Aorta (tissue), 5 donors: ENCODE data around the gene ADGRE1. TPM values are rescaled to one million over a fixed set of nuclear protein-coding genes. Genes with fewer than 3 reads are reported as not detected.

Experiments used
- ATAC-seq: fragments of 200-7000 bp; cut with Tn5 transposase; one replicate; pipeline ENCODE4 v1.9.1; 2022; ENCODE audit warnings: moderate library complexity; ENCODE audit not compliant: low FRiP score
- DNase-seq, 2 donors: peaks; one replicate each; pipeline ENCODE4 v3.0.0-alpha.2; 2020
- H3K27ac ChIP-seq, 2 donors: one replicate each; pipeline ENCODE4 v1.5.1; 2013; ENCODE audit warnings: low read length in 2 of 2, mild to moderate bottlenecking in 2 of 2, moderate library complexity in 2 of 2, control low read depth in 1 of 2, inconsistent platforms in 1 of 2, low read depth in 1 of 2
- H3K27me3 ChIP-seq, 2 donors: one replicate each; pipeline ENCODE4 v1.6.1; 2013; ENCODE audit warnings: control low read depth in 1 of 2, low read length in 1 of 2, mild to moderate bottlenecking in 1 of 2, moderate library complexity in 1 of 2; ENCODE audit not compliant: insufficient read depth in 2 of 2, control insufficient read depth in 1 of 2
- H3K36me3 ChIP-seq, 2 donors: one replicate each; pipeline ENCODE4 v1.6.1; 2013; ENCODE audit warnings: control low read depth in 1 of 2, low read length in 1 of 2, mild to moderate bottlenecking in 1 of 2; ENCODE audit not compliant: insufficient read depth in 2 of 2, control insufficient read depth in 1 of 2
- H3K4me1 ChIP-seq, 2 donors: one replicate each; pipeline ENCODE4 v1.6.1; 2013; ENCODE audit warnings: low read length in 2 of 2, control low read depth in 1 of 2, mild to moderate bottlenecking in 1 of 2, moderate library complexity in 1 of 2; ENCODE audit not compliant: insufficient read depth in 2 of 2, control insufficient read depth in 1 of 2
- H3K4me3 ChIP-seq, 2 donors: one replicate each; pipeline ENCODE4 v1.5.1; 2013; ENCODE audit warnings: low read length in 2 of 2, control low read depth in 1 of 2, mild to moderate bottlenecking in 1 of 2
- H3K9me3 ChIP-seq: one replicate; pipeline ENCODE4 v1.6.1; 2013; ENCODE audit warnings: mild to moderate bottlenecking, low read length; ENCODE audit not compliant: control insufficient read depth
- WGBS, 2 donors: extraction: QIAGEN DNeasy Blood & Tissue Kit; methylation state at CpG; one replicate each; pipeline ENCODE4 v1.1.7; 2013; 5-methylcytosine and 5-hydroxymethylcytosine counted together
- intact Hi-C, 2 donors: fragments of 100-400 bp; cut with DNase I; formaldehyde crosslinking; loops; one replicate each; pipeline versions ENCODE4 v1.14.2 to v1.15.0; 2022
- polyA plus RNA-seq, 2 donors: library from polyadenylated mRNA; stranded (reverse); fragments of 200-250 nt; gene quantifications; one replicate each; pipeline ENCODE4 v1.2.3, GENCODE V29; 2013
- total RNA-seq, 2 donors: library from RNA; stranded (reverse); fragmentation: NEBNext Ultra II Directional; extraction: Animal tissue kit (Norgen Biotek cat#: 25700); gene quantifications; one replicate each; pipeline ENCODE4 v1.2.1, GENCODE V29; 2021
- donor health status: healthy with polysubstance abuse.
- donor health status: Bipolar disorder and iron deficiency.
- donor health status: DM: no; HTN: no; CAD: no.
- donor health status: DM: no; HTN: no; CAD: no.
- donor health status: DM: yes; HTN: yes; CAD: no.

The ADGRE1 gene
- total and polyA plus RNA-seq, 4 donors = 0.08 to 1.6 (median 0.46) TPM

DNA sequence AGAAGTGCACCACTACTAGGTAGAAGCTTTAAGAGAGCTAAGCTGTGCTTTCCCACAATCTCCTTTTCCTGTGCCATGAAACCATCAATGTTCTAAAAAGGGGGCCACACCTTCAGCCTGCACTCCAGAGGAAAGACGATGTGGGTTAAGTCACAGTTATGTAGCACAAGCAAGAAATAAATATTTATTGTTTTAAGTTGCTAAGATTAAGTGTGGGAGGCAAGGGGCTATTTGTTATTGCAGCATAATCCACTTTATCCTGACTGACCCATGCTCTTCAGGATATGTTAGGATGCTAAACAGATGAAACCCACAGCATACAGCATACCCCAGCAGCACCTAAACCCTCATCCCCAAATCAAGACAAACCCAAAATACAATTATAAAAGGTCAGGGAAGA lies 69.2 kb downstream of the ADGRE1 start:
- H3K36me3 ChIP-seq = no peaks in the 10 kb centered on the region
- H3K27ac ChIP-seq = no peak overlapping the region
- H3K9me3 ChIP-seq = peaks cover 5% of the 10 kb centered on the region
- intact Hi-C loops = no loop called here
- 54 to 71% methylated on average over 1 of the region's 1 CpG for WGBS, 2 donors
- no peak for DNase-seq
- H3K4me1 ChIP-seq = no peaks in the 10 kb centered on the region
- no peaks in the 10 kb centered on the region for H3K27me3 ChIP-seq
- H3K4me3 ChIP-seq = no peak overlapping the region
- ATAC-seq = no peak

DNA sequence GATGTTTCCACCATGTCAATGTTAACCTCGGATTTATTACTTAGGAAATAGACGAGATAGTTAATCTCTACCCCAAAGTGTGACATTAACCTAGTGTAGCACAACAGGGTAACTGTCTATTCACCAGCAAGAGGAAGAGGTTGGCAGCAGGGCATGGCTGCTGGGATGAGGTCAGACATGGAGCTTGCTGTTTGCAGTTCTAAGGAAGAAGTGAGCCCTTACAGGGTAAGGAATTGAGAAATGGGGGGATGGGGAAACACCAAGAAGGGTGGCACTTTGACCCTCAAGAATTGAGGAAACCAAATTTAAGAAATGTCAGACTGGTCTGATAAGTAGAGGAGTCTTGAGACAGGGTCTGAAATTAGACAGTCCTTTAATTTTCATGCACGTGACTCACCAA lies 71.4 kb downstream of the ADGRE1 start:
- intact Hi-C loops = no loop called here
- no peaks in the 10 kb centered on the region for H3K36me3 ChIP-seq
- H3K4me3 ChIP-seq = no peak overlapping the region
- DNase-seq = no peak
- no peak overlapping the region for H3K27ac ChIP-seq
- no peak for ATAC-seq
- 65 to 69% methylated on average over 3 of the region's 3 CpGs for WGBS, 2 donors
- H3K9me3 ChIP-seq = peaks cover 6% of the 10 kb centered on the region
- no peaks in the 10 kb centered on the region for H3K27me3 ChIP-seq
- H3K4me1 ChIP-seq = no peaks in the 10 kb centered on the region

DNA sequence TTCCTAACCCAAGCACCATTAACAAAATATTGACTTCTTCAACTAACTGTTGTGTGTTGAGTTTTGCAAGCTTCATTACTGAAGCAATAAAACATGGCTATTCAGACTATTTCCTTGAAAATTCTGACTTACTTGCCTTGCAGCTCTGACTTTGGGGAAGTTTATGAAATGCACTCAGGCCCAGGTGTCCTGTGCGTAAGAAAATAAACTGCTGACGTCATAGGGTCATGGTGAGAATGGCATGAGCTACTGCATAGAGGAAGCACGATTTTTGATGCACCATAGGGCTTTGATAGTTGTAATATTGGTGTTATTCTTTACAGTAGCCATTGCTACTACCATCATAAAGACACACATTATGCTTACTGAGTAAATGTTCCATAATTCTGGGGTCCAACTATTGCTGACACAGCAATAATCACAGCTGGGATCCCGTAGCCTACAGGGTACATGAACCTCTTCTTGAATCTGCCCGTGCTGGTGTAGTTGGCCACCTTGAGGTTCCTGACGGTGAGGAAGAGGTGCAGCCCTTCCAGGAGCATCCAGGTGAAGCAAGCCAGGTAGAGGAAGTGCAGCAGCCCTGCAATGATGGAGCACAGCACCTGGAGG lies 76.0 kb downstream of the ADGRE1 start:
- peaks cover 5% of the 10 kb centered on the region for H3K9me3 ChIP-seq
- H3K4me1 ChIP-seq = no peaks in the 10 kb centered on the region
- H3K27ac ChIP-seq = no peak overlapping the region
- WGBS, 2 donors = 74 to 77% methylated on average over 6 of the region's 6 CpGs
- no peaks in the 10 kb centered on the region for H3K36me3 ChIP-seq
- H3K4me3 ChIP-seq = no peak overlapping the region
- H3K27me3 ChIP-seq = no peaks in the 10 kb centered on the region
- intact Hi-C loops = no loop called here
- DNase-seq = no peak
- ATAC-seq = no peak

DNA sequence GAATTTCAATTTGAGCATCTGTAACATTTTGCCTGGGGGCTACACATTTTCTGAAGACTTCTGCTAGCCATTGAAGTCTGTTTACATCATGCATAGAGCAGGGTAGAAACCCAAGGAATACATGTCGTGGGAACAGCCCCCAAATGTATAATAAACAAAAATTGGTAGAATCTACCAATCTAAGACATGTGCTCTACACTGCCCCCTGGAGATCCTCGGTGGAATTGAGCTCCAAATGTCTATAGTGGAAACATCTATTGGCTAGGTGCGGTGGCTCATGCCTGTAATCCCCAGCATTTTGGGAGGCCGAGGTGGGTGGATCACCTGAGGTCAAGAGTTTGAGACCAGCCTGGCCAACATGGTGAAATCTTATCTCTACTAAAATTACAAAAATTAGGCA lies 76.6 kb downstream of the ADGRE1 start:
- 47 to 49% methylated on average over 4 of the region's 4 CpGs for WGBS, 2 donors
- intact Hi-C loops = no loop called here
- H3K9me3 ChIP-seq = peaks cover 3% of the 10 kb centered on the region
- H3K27me3 ChIP-seq = no peaks in the 10 kb centered on the region
- ATAC-seq (no peak), DNase-seq (no peak)
- no peak overlapping the region for H3K27ac ChIP-seq
- H3K36me3 ChIP-seq = no peaks in the 10 kb centered on the region
- H3K4me3 ChIP-seq = no peak overlapping the region
- no peaks in the 10 kb centered on the region for H3K4me1 ChIP-seq

DNA sequence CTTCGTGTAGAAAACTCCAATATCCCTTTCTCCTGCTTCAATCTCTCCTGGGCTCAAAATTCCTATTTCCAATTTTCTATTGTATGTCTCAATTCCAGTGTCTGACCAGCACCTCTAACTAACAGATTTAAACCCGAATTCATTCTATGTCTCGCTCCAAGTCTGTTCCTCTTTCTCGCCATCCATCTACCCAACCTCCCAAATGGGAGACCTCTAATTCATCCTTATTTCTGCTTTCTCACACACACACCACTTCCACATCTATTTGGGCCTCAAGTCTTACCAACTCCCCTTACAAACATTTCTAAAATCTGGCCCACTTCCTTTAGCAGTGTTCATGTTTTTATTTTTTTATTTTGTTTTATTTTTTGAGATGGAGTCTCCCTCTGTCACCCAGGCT lies 80.6 kb downstream of the ADGRE1 start:
- DNase-seq = no peak
- no peak for ATAC-seq
- Histone ChIP-seq H3K4me3 (no peak overlapping the region), H3K27me3 (peaks cover 0 to 1% of the 10 kb centered on the region in 2 donors), H3K36me3 (no peaks in the 10 kb centered on the region), H3K9me3 (peaks cover 1% of the 10 kb centered on the region), H3K4me1 (no peaks in the 10 kb centered on the region), H3K27ac (no peak overlapping the region)
- intact Hi-C loops = no loop called here
- 61 to 72% methylated on average over 4 of the region's 4 CpGs for WGBS, 2 donors

DNA sequence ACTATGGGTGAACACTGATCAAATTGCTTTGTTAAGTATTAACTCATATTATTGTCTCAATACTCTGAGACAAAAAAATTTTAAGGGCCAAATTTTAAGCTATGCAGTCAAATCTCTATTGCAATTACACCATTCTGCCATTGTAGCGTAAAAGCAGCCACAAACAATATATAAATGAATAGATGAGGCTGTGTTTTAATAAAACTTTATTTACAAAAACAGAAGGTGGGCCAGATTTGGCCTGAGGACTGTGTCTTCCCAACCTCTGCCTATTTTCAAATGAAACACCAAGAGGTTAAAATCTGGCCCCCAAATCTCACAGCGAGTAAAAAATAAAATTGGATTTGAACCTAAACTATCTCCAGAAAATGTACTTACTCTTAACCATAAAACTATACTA lies 82.1 kb downstream of the ADGRE1 start:
- no peaks in the 10 kb centered on the region for H3K4me1 ChIP-seq
- H3K4me3 ChIP-seq = no peak overlapping the region
- intact Hi-C loops = no loop called here
- no peak overlapping the region for H3K27ac ChIP-seq
- peaks cover 0 to 2% of the 10 kb centered on the region in 2 donors for H3K27me3 ChIP-seq
- no peaks in the 10 kb centered on the region for H3K36me3 ChIP-seq
- H3K9me3 ChIP-seq = no peaks in the 10 kb centered on the region
- ATAC-seq (no peak), DNase-seq (no peak)
- 66 to 78% methylated on average over 2 of the region's 2 CpGs for WGBS, 2 donors

DNA sequence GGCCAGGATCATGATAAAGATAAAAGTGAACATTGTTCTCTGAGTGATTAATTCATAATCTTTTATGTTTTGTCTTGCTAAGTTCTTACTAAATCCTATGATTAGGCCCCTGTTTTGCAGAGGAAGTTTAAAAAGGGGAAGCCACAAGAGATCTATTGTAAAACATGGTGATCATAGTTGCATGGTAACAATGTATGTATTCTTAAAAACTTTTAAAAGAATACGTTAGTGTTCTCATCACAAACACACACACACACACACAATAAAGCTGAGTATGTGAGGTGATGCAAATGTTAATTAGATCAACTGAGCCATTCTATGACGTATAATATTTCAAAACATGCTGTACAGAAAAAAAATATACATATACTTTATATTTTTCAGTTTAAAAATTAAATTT lies 82.6 kb downstream of the ADGRE1 start:
- Histone ChIP-seq H3K27ac (no peak overlapping the region), H3K9me3 (no peaks in the 10 kb centered on the region), H3K4me1 (no peaks in the 10 kb centered on the region), H3K36me3 (no peaks in the 10 kb centered on the region), H3K4me3 (no peak overlapping the region), H3K27me3 (peaks cover 0 to 2% of the 10 kb centered on the region in 2 donors)
- WGBS, 2 donors = 63 to 68% methylated on average over 2 of the region's 2 CpGs
- intact Hi-C loops = no loop called here
- DNase-seq = no peak
- no peak for ATAC-seq

DNA sequence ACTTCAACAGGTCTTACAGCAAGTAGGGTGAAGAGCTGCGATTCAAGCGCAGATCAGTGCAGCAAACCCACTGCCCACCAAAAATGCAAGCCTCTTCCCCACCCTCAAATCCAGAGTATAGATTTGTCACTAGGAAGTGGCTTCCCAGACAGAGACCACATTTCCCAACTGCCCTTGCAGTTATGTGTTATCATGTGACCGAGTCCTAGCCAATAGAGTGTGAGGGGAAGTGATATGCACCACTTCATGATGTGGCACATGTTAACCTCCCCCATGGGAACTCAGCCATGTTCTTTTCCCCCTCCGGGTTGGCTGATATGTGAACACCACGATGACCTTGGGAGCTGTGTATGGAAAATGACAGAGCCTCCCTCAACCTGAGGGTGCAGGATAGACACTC lies 83.1 kb downstream of the ADGRE1 start:
- H3K36me3 ChIP-seq = no peaks in the 10 kb centered on the region
- no peaks in the 10 kb centered on the region for H3K4me1 ChIP-seq
- WGBS, 2 donors = 81 to 89% methylated on average over 5 of the region's 5 CpGs
- ATAC-seq (no peak), DNase-seq (no peak)
- intact Hi-C loops = no loop called here
- H3K27me3 ChIP-seq = peaks cover 0 to 2% of the 10 kb centered on the region in 2 donors
- H3K27ac ChIP-seq = no peak overlapping the region
- no peaks in the 10 kb centered on the region for H3K9me3 ChIP-seq
- no peak overlapping the region for H3K4me3 ChIP-seq

DNA sequence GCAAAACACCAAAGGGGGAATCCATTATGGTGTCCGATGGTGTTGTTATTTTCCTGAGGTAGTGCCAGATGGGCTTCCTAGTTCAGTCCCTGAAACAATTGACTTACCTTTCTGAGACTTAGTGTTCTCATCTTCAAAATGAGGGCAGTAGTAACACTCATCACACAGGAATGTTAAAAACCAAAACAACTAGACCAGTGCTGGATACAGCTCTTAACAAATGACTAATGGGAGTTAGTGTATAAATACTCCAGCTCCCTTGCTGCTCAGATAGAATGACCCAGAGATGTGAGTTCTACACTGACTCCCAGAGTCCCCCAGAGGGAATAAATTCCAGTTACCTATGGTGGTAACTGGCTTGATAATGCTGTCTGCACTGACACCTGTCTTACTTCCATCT lies 84.0 kb downstream of the ADGRE1 start:
- H3K36me3 ChIP-seq = no peaks in the 10 kb centered on the region
- H3K4me3 ChIP-seq = no peak overlapping the region
- WGBS, 2 donors = 90 to 95% methylated on average over 1 of the region's 1 CpG
- no peaks in the 10 kb centered on the region for H3K4me1 ChIP-seq
- no peak for ATAC-seq
- H3K27me3 ChIP-seq = peaks cover 0 to 2% of the 10 kb centered on the region in 2 donors
- intact Hi-C loops = no loop called here
- no peaks in the 10 kb centered on the region for H3K9me3 ChIP-seq
- H3K27ac ChIP-seq = no peak overlapping the region
- DNase-seq = no peak
